ENCODE results near the gene KCNQ1. TPM values are rescaled to one million over a fixed set of nuclear protein-coding genes. Genes with fewer than 3 reads are reported as not detected.
A peak's percentile ranks its signal among the peaks of the same experiment; 100 is the strongest.

The KCNQ1 gene
- total RNA-seq, 1 donor from 2014 or later, result 2.7 TPM

DNA sequence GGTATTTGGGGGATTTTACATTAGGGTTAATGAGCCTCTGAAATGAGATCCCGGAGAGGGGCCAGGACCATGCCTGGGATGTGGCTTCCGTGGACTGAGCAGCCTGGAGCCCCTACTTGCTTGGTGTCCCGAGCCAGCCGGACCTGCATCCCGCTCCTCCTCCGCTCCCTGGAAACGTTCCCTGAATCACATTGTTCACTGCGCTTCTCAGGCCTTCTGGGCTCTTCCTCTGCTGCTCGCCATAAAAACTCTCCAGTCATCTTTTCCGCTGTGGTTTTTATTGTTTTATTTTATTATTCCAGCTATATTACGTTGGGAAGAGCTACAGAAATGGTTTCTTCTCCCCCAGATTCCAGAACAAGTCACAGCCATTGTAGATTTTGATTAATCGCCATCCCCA lies 268.3 kb downstream of the KCNQ1 start:
- TF ChIP-seq POLR2A (IDR thresholded peaks at IDR 0.05), result no peak
- no peak for TF ChIP-seq POLR2AphosphoS5 (IDR thresholded peaks at IDR 0.05; ENCODE audit: insufficient read depth in 1 of 2, low read depth in 1 of 2)
- TF ChIP-seq, protein P1, sequence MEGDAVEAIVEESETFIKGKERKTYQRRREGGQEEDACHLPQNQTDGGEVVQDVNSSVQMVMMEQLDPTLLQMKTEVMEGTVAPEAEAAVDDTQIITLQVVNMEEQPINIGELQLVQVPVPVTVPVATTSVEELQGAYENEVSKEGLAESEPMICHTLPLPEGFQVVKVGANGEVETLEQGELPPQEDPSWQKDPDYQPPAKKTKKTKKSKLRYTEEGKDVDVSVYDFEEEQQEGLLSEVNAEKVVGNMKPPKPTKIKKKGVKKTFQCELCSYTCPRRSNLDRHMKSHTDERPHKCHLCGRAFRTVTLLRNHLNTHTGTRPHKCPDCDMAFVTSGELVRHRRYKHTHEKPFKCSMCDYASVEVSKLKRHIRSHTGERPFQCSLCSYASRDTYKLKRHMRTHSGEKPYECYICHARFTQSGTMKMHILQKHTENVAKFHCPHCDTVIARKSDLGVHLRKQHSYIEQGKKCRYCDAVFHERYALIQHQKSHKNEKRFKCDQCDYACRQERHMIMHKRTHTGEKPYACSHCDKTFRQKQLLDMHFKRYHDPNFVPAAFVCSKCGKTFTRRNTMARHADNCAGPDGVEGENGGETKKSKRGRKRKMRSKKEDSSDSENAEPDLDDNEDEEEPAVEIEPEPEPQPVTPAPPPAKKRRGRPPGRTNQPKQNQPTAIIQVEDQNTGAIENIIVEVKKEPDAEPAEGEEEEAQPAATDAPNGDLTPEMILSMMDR (IDR thresholded peaks at IDR 0.05), result no peak
- Histone ChIP-seq H3K27me3 (no peaks in the 10 kb centered on the region), H3K36me3 (no peaks in the 10 kb centered on the region), H3K4me1 (peaks cover 26% of the 10 kb centered on the region), H3K4me3 (no peak overlapping the region), H3K9me3 (no peaks in the 10 kb centered on the region), H3K27ac (peak overlapping the region; percentile 58)
- no peak for DNase-seq (ENCODE audit: extremely low spot score in 2 of 2)
- intact Hi-C loops (cut with DNase I), result no loop called here

DNA sequence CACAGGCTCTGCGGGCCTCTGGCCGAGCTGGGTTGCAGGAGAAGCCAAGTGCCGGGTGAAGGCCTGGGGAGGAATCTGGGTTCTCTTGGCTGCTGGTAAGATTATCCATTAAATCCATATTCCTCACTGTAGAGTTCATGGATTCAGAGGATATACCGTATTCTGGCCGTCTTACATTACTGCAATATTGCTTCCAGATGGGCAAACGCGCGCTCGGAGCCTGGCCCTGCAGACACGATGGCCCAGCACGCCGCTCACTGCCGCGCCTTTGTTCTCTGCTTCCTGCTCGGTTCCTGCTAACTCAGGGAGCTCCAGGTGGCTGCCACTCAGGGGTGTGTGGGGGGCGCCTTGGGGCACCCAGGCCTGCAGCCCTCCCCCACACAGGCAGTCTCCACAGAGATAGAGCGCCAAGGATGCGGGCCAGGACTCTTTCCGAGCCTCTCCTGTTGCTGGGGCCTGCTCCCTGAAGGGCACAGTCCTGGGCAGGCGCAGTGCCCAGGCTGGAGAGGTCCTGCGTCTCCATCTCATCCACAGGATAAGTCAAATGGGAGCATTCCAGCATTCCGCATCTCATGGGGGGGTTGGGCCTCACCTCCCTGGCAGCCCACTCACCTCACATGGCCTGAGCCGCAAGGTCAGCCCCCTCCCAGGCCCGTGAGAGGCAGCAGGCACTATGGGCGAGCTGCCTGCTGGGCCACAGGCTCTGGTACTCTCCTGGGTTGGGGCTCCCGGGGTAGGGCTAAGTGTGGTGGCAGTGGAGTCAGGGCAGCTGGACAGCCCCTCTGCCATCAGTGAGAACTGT lies 269.1 kb downstream of the KCNQ1 start:
- intact Hi-C loops (cut with DNase I), result no loop called here
- DNase-seq (ENCODE audit: extremely low spot score in 2 of 2), result no peak
- no peaks in the 10 kb centered on the region for H3K27me3 ChIP-seq
- H3K36me3 ChIP-seq, result no peaks in the 10 kb centered on the region
- no peaks in the 10 kb centered on the region for H3K9me3 ChIP-seq
- H3K4me3 ChIP-seq, result no peak overlapping the region
- H3K27ac ChIP-seq, result peak overlapping the region; percentile 58
- TF ChIP-seq, protein P1 (IDR thresholded peaks at IDR 0.05), result no peak
- peak in 1 of 2 donors; percentile 33 for TF ChIP-seq POLR2AphosphoS5 (IDR thresholded peaks at IDR 0.05; ENCODE audit: insufficient read depth in 1 of 2, low read depth in 1 of 2)
- no peak for TF ChIP-seq POLR2A (IDR thresholded peaks at IDR 0.05)
- peaks cover 20% of the 10 kb centered on the region for H3K4me1 ChIP-seq

DNA sequence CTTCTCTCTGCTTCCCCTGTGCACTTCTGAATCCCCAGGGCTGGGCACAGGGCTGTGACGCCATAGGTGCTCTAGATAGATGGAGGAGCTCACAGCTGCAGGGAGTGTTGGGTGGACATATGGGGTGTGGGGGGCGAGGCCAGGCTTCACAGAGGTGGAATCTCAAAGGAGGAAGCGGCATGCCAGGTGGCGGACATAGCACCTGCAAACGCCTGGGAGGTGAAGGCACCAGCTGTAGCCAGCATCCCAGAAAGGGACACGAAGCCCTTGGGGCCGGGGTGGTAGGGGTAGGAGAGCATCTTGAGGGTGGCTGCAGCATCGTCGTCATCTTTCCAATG lies 269.6 kb downstream of the KCNQ1 start:
- no peak overlapping the region for H3K4me3 ChIP-seq
- intact Hi-C loops (cut with DNase I), result no loop called here
- H3K4me1 ChIP-seq, result peaks cover 20% of the 10 kb centered on the region
- no peaks in the 10 kb centered on the region for H3K9me3 ChIP-seq
- DNase-seq (ENCODE audit: extremely low spot score in 2 of 2), result no peak
- no peaks in the 10 kb centered on the region for H3K36me3 ChIP-seq
- no peaks in the 10 kb centered on the region for H3K27me3 ChIP-seq
- TF ChIP-seq, protein P1 (IDR thresholded peaks at IDR 0.05), result no peak
- TF ChIP-seq POLR2AphosphoS5 (IDR thresholded peaks at IDR 0.05; ENCODE audit: insufficient read depth in 1 of 2, low read depth in 1 of 2), result no peak
- no peak for TF ChIP-seq POLR2A (IDR thresholded peaks at IDR 0.05)
- peak overlapping the region; percentile 58 for H3K27ac ChIP-seq

DNA sequence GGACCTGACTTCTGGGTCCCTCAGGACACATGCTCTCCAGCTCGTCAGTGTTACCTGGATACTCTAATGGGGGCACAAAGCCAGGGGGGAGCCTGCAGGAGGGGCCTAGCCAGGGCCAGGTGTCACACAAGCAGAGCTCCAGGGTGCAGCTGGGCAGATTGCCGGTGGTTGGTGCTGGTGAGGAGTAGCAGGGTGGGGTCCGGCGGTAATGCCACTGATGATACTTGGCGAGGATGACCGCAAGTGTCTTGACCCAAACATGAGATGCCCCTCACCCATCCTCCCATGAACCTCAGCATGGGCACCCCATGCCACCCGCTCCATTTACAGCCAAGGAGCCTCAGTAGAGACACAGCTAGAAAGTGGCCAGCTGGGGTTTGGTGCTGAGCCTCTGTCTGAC lies 270.1 kb downstream of the KCNQ1 start:
- Histone ChIP-seq H3K27me3 (no peaks in the 10 kb centered on the region), H3K4me3 (no peak overlapping the region), H3K27ac (peak overlapping the region; percentile 58), H3K4me1 (peaks cover 20% of the 10 kb centered on the region), H3K9me3 (no peaks in the 10 kb centered on the region), H3K36me3 (no peaks in the 10 kb centered on the region)
- no peak for DNase-seq (ENCODE audit: extremely low spot score in 2 of 2)
- TF ChIP-seq, protein P1 (IDR thresholded peaks at IDR 0.05), result no peak
- TF ChIP-seq POLR2A (IDR thresholded peaks at IDR 0.05) (no peak), POLR2AphosphoS5 (IDR thresholded peaks at IDR 0.05; ENCODE audit: insufficient read depth in 1 of 2, low read depth in 1 of 2) (no peak)
- intact Hi-C loops (cut with DNase I), result no loop called here

DNA sequence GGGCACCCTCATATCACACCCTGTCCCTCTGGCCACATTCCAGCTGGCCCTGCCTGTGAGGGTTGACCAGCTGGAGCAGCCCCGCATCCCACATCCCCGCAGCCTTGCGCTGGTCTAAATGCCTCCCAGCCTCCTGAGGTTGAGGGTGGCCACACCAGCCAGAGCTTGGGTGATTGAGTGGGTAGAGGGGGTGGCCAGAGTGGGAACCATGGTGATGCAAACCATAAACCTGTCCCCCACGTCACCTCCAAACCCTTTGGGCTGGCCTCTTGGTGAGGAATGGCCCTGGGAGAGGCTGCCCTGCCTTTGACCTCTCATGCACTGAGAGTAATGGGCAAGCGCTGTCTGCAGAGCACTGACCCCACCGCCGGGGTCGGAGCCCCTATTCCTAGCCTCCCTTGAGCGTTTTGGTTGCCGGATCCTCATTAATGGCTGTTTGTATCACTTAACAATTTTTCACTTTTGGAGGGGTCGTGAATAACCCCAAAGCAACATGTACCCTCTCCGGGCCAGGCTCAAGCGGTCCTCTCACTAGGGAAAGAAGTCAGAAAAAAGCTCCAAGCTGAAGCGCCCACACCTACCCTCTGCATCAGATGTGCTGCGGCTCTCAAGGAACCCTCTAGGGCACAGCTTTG lies 271.0 kb downstream of the KCNQ1 start:
- no peaks in the 10 kb centered on the region for H3K36me3 ChIP-seq
- no peak for DNase-seq (ENCODE audit: extremely low spot score in 2 of 2)
- intact Hi-C loops (cut with DNase I), result no loop called here
- H3K4me1 ChIP-seq, result peaks cover 20% of the 10 kb centered on the region
- H3K4me3 ChIP-seq, result no peak overlapping the region
- H3K9me3 ChIP-seq, result no peaks in the 10 kb centered on the region
- TF ChIP-seq POLR2A (IDR thresholded peaks at IDR 0.05), result no peak
- TF ChIP-seq, protein P1 (IDR thresholded peaks at IDR 0.05), result no peak
- no peak for TF ChIP-seq POLR2AphosphoS5 (IDR thresholded peaks at IDR 0.05; ENCODE audit: insufficient read depth in 1 of 2, low read depth in 1 of 2)
- H3K27me3 ChIP-seq, result no peaks in the 10 kb centered on the region
- H3K27ac ChIP-seq, result peak overlapping the region; percentile 58
